Inflammatory macrophage (primary cell): ENCODE measurements around the gene LRFN2.

ENCODE experiments used
- DNase-seq, 2 donors: peaks; one replicate each; pipeline ENCODE4 v3.0.0-alpha.2; 2020 to 2022

The LRFN2 gene

GRCh38 chr6:40427196-40427595 lies 160.0 kb downstream of the LRFN2 start:
- no peak for DNase-seq

GRCh38 chr6:40426346-40427066 lies 160.7 kb downstream of the LRFN2 start:
- DNase-seq = no peak

GRCh38 chr6:40425192-40425919 lies 161.8 kb downstream of the LRFN2 start:
- DNase-seq = no peak

GRCh38 chr6:40422046-40422445 lies 165.1 kb downstream of the LRFN2 start:
- no peak for DNase-seq

GRCh38 chr6:40419946-40420728 lies 167.0 kb downstream of the LRFN2 start:
- no peak for DNase-seq

GRCh38 chr6:40419377-40419776 lies 167.8 kb downstream of the LRFN2 start:
- DNase-seq = no peak

- no peak for DNase-seq
Observed at GRCh38 chr6:40417031-40417430, 170.1 kb downstream of the LRFN2 start.

- no peak for DNase-seq
Observed at GRCh38 chr6:40414617-40415016, 172.5 kb downstream of the LRFN2 start.

GRCh38 chr6:40413239-40413638 lies 173.9 kb downstream of the LRFN2 start:
- no peak for DNase-seq

- DNase-seq = no peak
Observed at GRCh38 chr6:40411881-40412280, 175.3 kb downstream of the LRFN2 start.

- no peak for DNase-seq
Observed at GRCh38 chr6:40410821-40411220, 176.3 kb downstream of the LRFN2 start.

GRCh38 chr6:40409716-40410397 lies 177.3 kb downstream of the LRFN2 start:
- no peak for DNase-seq

GRCh38 chr6:40408786-40409542 lies 178.2 kb downstream of the LRFN2 start:
- DNase-seq = no peak

GRCh38 chr6:40407239-40407638 lies 179.9 kb downstream of the LRFN2 start:
- DNase-seq = no peak

- no peak for DNase-seq
Observed at GRCh38 chr6:40406175-40406574, 181.0 kb downstream of the LRFN2 start.

GRCh38 chr6:40400738-40401137 lies 186.4 kb downstream of the LRFN2 start:
- DNase-seq = no peak

- DNase-seq = no peak
Observed at GRCh38 chr6:40399888-40400457, 187.2 kb downstream of the LRFN2 start.

GRCh38 chr6:40398810-40399477 lies 188.2 kb downstream of the LRFN2 start:
- no peak for DNase-seq

- no peak for DNase-seq
Observed at GRCh38 chr6:40398034-40398691, 189.0 kb downstream of the LRFN2 start.

GRCh38 chr6:40397287-40398033 lies 189.7 kb downstream of the LRFN2 start:
- no peak for DNase-seq
